Measurements from ENCODE around the gene GARIN5A.

DNA sequence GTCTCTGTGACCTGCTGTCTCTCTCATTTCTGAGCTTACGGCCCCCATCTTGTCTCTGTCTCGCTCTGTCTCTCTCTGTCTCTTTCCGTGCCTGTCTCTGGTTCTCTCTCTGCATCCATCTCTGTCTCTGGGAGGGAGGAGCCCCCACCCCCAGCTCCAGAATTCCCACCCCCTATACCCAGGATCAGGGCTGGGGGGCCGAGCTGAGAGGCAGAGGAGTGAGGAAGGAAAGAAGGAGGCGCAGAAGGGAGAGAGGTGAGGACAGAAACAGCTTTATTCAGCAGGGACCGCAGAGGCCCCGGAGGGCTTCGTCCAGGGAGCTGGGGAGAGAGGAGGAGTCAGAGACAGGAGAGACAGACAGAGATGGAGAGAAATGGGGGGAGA, 20.4 kb upstream of the GARIN5A start:
- no peak for TF ChIP-seq POLR2A (IDR thresholded peaks at IDR 0.05)
- TF ChIP-seq, protein P1, sequence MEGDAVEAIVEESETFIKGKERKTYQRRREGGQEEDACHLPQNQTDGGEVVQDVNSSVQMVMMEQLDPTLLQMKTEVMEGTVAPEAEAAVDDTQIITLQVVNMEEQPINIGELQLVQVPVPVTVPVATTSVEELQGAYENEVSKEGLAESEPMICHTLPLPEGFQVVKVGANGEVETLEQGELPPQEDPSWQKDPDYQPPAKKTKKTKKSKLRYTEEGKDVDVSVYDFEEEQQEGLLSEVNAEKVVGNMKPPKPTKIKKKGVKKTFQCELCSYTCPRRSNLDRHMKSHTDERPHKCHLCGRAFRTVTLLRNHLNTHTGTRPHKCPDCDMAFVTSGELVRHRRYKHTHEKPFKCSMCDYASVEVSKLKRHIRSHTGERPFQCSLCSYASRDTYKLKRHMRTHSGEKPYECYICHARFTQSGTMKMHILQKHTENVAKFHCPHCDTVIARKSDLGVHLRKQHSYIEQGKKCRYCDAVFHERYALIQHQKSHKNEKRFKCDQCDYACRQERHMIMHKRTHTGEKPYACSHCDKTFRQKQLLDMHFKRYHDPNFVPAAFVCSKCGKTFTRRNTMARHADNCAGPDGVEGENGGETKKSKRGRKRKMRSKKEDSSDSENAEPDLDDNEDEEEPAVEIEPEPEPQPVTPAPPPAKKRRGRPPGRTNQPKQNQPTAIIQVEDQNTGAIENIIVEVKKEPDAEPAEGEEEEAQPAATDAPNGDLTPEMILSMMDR (IDR thresholded peaks at IDR 0.05): no peak
- TF ChIP-seq EP300 (IDR thresholded peaks at IDR 0.05): no peak
- no peak for TF ChIP-seq POLR2AphosphoS5 (IDR thresholded peaks at IDR 0.05)

All from sigmoid colon (tissue), 4 donors.